ENCODE results near the gene CCDC50. TPM values are rescaled to one million over a fixed set of nuclear protein-coding genes. Genes with fewer than 3 reads are reported as not detected.

Gene CCDC50
- total and polyA plus RNA-seq, 2 of the 8 experiments (the other 6 are each of a cell fraction or from before 2014, with no cell fraction given) = 7.3 to 19.2 TPM

GRCh38 chr3:191382661-191383060 is 53.5 kb downstream of the CCDC50 start:
- H3K4me1 ChIP-seq (replicated peaks in 1 of 4; ENCODE audit: control insufficient read depth in 3 of 4, insufficient read depth in 4 of 4, low read length in 3 of 4) = peaks cover 0 to 5% (median 3%) of the 10 kb centered on the region in 4 experiments; a peak in 3 of 7 replicates
- H3K9me3 ChIP-seq (ENCODE audit: insufficient read depth in 2 of 2, low read depth in 1 of 2, low read length in 1 of 2) = no peaks in the 10 kb centered on the region
- POLR2A ChIA-PET (ENCODE audit: partially characterized antibody) = interaction anchor here (0.6 to 3.6 kb wide), 2 partner anchors 9 to 17 kb away, joined by 3 to 13 read pairs; no protein-coding TSS in a partner anchor
- H3K79me1 ChIP-seq (ENCODE audit: low read depth, low read length) = no peaks in the 10 kb centered on the region
- H3K36me3 ChIP-seq (ENCODE audit: control insufficient read depth in 2 of 4, insufficient read depth in 4 of 4, low read length in 3 of 4) = peaks cover 0 to 14% (median 0%) of the 10 kb centered on the region in 4 experiments; a peak in 3 of 8 replicates
- no peak overlapping the region for H4K91ac ChIP-seq (replicated peaks; ENCODE audit: insufficient read length, low read length)
- H2BK12ac ChIP-seq (ENCODE audit: low read depth, low read length) = no peak overlapping the region
- 57% methylated on average over 1 of the region's 1 CpG; no CpG with 5 or more reads in 1 of the 2 experiments for WGBS, 2 experiments (ENCODE audit: extremely low coverage in 1 of 2, insufficient coverage in 1 of 2, insufficient read length in 1 of 2, insufficient replicate concordance in 2 of 2, low coverage in 1 of 2, low lambda C conversion rate in 2 of 2, missing lambda C conversion rate in 1 of 2)
- H3K14ac ChIP-seq (ENCODE audit: insufficient read length) = no peak overlapping the region
- H2BK20ac ChIP-seq (ENCODE audit: low read length) = no peak overlapping the region
- no peaks in the 10 kb centered on the region for H3K27me3 ChIP-seq (replicated peaks in 1 of 4; ENCODE audit: control insufficient read depth in 3 of 4, extremely low read depth in 1 of 4, insufficient read depth in 3 of 4, low read length in 3 of 4)
- H3K23ac ChIP-seq (ENCODE audit: insufficient read length) = no peak overlapping the region
- H2BK120ac ChIP-seq (replicated peaks; ENCODE audit: low read depth, low read length) = no peak overlapping the region
- H3K4me3 ChIP-seq (ENCODE audit: extremely low read depth in 1 of 4, insufficient read depth in 2 of 4, low read depth in 3 of 4, low read length in 4 of 4) = no peak overlapping the region
- no peak overlapping the region for H2AFZ ChIP-seq (ENCODE audit: low read length)
- no peak overlapping the region for H2AK5ac ChIP-seq (ENCODE audit: low read depth, low read length)
- no peak overlapping the region for H3K27ac ChIP-seq (ENCODE audit: low read depth, low read length)
- H4K20me1 ChIP-seq (replicated peaks in 1 of 2; ENCODE audit: control insufficient read depth in 1 of 2, insufficient read depth in 2 of 2, low read length in 2 of 2) = no peaks in the 10 kb centered on the region
- FAIRE-seq = no peak
- no peaks in the 10 kb centered on the region for H3K79me2 ChIP-seq (ENCODE audit: control insufficient read depth in 1 of 2, insufficient read depth in 2 of 2, low read length in 2 of 2)
- H3K4me2 ChIP-seq (ENCODE audit: insufficient read depth in 1 of 2, low read depth in 2 of 2, low read length in 2 of 2) = no peak overlapping the region; a peak in 1 of 4 replicates
- TF ChIP-seq CREB1 (IDR thresholded peaks at IDR 0.05) (no peak), TEAD4 (IDR thresholded peaks at IDR 0.05; ENCODE audit: low read depth, low read length) (no peak), TBP (IDR thresholded peaks at IDR 0.05; ENCODE audit: low read depth, low read length) (no peak), E2F6 (IDR thresholded peaks at IDR 0.05) (no peak), TCF12 (IDR thresholded peaks at IDR 0.05; ENCODE audit: low read depth, low read length) (no peak), SP4 (IDR thresholded peaks at IDR 0.05; ENCODE audit: low read length) (no peak), TAF1 (IDR thresholded peaks at IDR 0.05; ENCODE audit: low read depth, low read length) (no peak), SUZ12 (IDR thresholded peaks at IDR 0.05; ENCODE audit: low read length) (no peak)
- no peak for DNase-seq (ENCODE audit: low read depth in 1 of 2, low spot score in 2 of 2)
- no peak overlapping the region for H2BK15ac ChIP-seq (ENCODE audit: low read length)
- no peak overlapping the region for H2BK5ac ChIP-seq (ENCODE audit: low read depth, low read length)
- CTCF ChIA-PET (ENCODE audit: partially characterized antibody) = interaction anchor here (1.2 kb wide), 1 partner anchor 17 kb away, joined by 3 read pairs; no protein-coding TSS in a partner anchor
- H3K56ac ChIP-seq (replicated peaks; ENCODE audit: insufficient read length, low read depth, low read length) = no peak overlapping the region
- no peak overlapping the region for H3K4ac ChIP-seq (replicated peaks; ENCODE audit: insufficient read length, low read depth, low read length)
- no peaks in the 10 kb centered on the region for H3K23me2 ChIP-seq (ENCODE audit: low read depth, low read length)
- H4K5ac ChIP-seq (ENCODE audit: insufficient read length, low read depth, low read length) = no peak overlapping the region
- H3K18ac ChIP-seq (ENCODE audit: extremely low read depth, low read length) = no peak overlapping the region
- H4K8ac ChIP-seq (ENCODE audit: extremely low read depth, insufficient read depth, low read length) = no peak overlapping the region
- H3K9ac ChIP-seq (replicated peaks in 1 of 4; ENCODE audit: extremely low read depth in 1 of 4, low read depth in 3 of 4, low read length in 3 of 4) = no peak overlapping the region

Measured in H1 (cell line).